D721Med (cell line): ENCODE data around the gene ZNF511.

Experiments
- DNase-seq: peaks from one replicate; pipeline ENCODE4 v3.0.0; 2011; ENCODE audit warnings: low spot score; ENCODE audit not compliant: insufficient read length
- FAIRE-seq: peaks from 2 replicates; lab custom pipeline; 2011; peaks lifted over from hg19 to GRCh38; lab: Jason Lieb, UNC
- CTCF ChIP-seq: IDR thresholded peaks from 2 replicates; pipeline ENCODE4 v1.5.1; 2012; ENCODE audit warnings: mild to moderate bottlenecking, control low read depth; ENCODE audit not compliant: insufficient read depth; ENCODE audit errors: missing control alignments

Gene ZNF511

GRCh38 chr10:133339708-133340380, 31.1 kb downstream of the ZNF511 start:
- TF ChIP-seq CTCF, result no peak
- no peak for DNase-seq
- no peak for FAIRE-seq

- no peak for FAIRE-seq
- no peak for DNase-seq
- TF ChIP-seq CTCF, result no peak
Measured at GRCh38 chr10:133341983-133342382, 33.3 kb downstream of the ZNF511 start.

- no peak for TF ChIP-seq CTCF
- FAIRE-seq, result no peak
- DNase-seq, result no peak
Measured at GRCh38 chr10:133342942-133343341, 34.2 kb downstream of the ZNF511 start.

- no peak for TF ChIP-seq CTCF
- no peak for FAIRE-seq
- no peak for DNase-seq
Measured at GRCh38 chr10:133343558-133343957, 34.8 kb downstream of the ZNF511 start.

GRCh38 chr10:133344236-133344635, 35.5 kb downstream of the ZNF511 start:
- DNase-seq, result no peak
- no peak for TF ChIP-seq CTCF
- no peak for FAIRE-seq

- no peak for TF ChIP-seq CTCF
- no peak for FAIRE-seq
- DNase-seq, result no peak
Measured at GRCh38 chr10:133346413-133346812, 37.7 kb downstream of the ZNF511 start.

- DNase-seq (no peak), FAIRE-seq (no peak)
- no peak for TF ChIP-seq CTCF
Measured at GRCh38 chr10:133347710-133348517, 39.2 kb downstream of the ZNF511 start.
